LNCaP clone FGC (cell line): ENCODE data around the gene PLEKHO2.

Source experiments
- DNase-seq: peaks from one replicate; pipeline ENCODE4 v3.0.0-alpha.2; 2011; ENCODE audit warnings: low read depth
- H3K4me3 ChIP-seq: 2 replicates; pipeline ENCODE4 v1.5.1; 2011; ENCODE audit warnings: mild to moderate bottlenecking, low read depth, low read length, control low read depth
- CTCF ChIP-seq: IDR thresholded peaks from 2 replicates; pipeline ENCODE4 v1.5.1; 2012; ENCODE audit warnings: mild to moderate bottlenecking; ENCODE audit not compliant: control insufficient read depth, insufficient read depth; ENCODE audit errors: extremely low read depth

The PLEKHO2 gene

DNA sequence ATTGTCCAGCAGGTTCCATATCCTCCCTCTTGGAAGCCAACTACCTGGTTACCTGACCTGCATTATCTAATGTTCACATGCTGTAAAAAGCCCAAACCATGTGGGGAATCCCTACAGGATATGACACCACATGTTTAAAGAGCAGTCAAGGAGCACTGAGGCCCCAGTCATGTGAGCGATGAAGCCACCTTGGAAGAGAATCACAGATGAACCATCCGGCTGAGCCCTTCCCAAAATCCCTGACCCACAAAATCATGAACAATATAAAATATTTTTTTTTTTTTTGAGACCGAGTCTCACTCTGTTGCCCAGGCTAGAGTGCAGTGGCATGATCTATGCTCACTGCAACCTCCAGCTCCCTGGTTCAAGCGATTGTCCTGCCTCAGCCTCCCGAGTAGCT lies 59.4 kb downstream of the PLEKHO2 start:
- no peak overlapping the region for H3K4me3 ChIP-seq
- TF ChIP-seq CTCF: no peak
- no peak for DNase-seq

GRCh38 chr15:64901914-64902313 lies 60.2 kb downstream of the PLEKHO2 start:
- DNase-seq: no peak
- TF ChIP-seq CTCF: no peak
- no peak overlapping the region for H3K4me3 ChIP-seq

GRCh38 chr15:64902863-64903262 lies 61.1 kb downstream of the PLEKHO2 start:
- H3K4me3 ChIP-seq: no peak overlapping the region
- no peak for DNase-seq
- TF ChIP-seq CTCF: no peak

GRCh38 chr15:64903326-64903950 lies 61.7 kb downstream of the PLEKHO2 start:
- no peak for TF ChIP-seq CTCF
- no peak overlapping the region for H3K4me3 ChIP-seq
- no peak for DNase-seq

DNA sequence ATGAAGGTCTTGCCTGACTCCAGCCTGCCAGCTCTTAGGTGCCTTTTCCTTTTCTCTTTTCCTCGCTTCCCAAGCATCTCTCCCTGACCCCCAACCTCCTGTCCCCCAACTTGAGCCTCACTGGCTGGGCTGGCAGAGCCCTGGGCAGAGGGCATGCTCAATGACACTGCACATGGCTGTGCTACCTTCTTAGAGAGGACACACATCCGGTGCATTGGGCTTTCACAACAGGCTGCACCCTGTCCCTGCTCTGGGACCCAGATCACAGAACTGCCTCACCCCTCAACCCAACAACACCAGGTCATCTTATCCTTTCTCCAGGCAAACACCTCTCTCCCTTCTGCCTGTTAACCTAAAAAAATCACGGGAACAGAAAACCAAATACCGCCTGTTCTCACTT lies 62.5 kb downstream of the PLEKHO2 start:
- no peak for DNase-seq
- TF ChIP-seq CTCF: no peak
- no peak overlapping the region for H3K4me3 ChIP-seq

GRCh38 chr15:64905119-64905831 lies 63.6 kb downstream of the PLEKHO2 start:
- no peak overlapping the region for H3K4me3 ChIP-seq
- TF ChIP-seq CTCF: no peak
- no peak for DNase-seq

DNA sequence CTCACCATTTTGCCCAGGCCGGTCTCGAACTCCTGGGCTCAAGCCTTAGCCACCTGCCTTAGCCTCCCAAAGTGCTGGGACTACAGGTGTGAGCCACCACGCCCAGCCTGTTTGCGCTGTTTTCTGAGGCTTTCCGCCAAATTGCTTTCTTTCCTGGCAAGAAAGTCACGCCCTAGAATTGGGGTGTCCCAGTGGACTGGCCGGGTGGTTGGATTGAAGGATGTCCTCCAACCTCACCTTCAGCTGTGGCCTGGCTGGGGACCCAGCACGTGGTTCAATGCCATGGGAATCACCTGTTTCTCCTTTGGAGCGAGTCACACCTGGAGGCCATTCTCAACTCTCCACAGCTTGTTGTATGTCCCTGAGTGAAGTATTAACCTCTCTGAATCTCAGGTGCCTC lies 64.2 kb downstream of the PLEKHO2 start:
- DNase-seq: no peak
- H3K4me3 ChIP-seq: no peak overlapping the region
- no peak for TF ChIP-seq CTCF
